HG02610 (cell line): ENCODE results near the gene ARHGAP24.
"Not testable (repeated sequence)": the region's sequence is repeated elsewhere in the genome, so short reads cannot be mapped to it uniquely, and the experiment has no call there.

Experiments
- ATAC-seq: cut with Tn5 transposase; IDR thresholded peaks from one replicate; pipeline ENCODE4 v1.9.1; 2021; ENCODE audit warnings: mild to moderate bottlenecking, moderate library complexity; ENCODE audit not compliant: unreplicated experiment

Gene ARHGAP24

DNA sequence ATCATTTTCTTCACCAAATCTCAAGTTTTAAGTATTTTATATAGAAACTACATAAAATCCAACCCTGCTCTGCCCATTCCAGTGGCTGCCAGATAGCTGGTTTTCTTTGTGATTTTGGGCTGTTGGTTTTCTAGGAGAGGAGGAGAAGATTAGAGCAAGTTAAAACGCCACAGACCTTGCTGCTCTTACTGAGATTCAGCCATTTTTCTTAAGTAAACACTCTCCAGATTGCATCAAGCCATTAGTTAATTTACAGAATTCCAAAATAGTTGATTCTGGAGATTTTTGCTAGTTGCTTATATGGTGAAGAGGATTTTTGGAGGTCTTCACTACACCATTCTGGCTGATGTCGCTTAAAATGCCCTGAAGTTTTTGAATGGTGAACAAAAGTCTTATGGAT is 518.7 kb downstream of the ARHGAP24 start:
- no peak for ATAC-seq

GRCh38 chr4:85994576-85994975 is 519.6 kb downstream of the ARHGAP24 start:
- no peak for ATAC-seq

DNA sequence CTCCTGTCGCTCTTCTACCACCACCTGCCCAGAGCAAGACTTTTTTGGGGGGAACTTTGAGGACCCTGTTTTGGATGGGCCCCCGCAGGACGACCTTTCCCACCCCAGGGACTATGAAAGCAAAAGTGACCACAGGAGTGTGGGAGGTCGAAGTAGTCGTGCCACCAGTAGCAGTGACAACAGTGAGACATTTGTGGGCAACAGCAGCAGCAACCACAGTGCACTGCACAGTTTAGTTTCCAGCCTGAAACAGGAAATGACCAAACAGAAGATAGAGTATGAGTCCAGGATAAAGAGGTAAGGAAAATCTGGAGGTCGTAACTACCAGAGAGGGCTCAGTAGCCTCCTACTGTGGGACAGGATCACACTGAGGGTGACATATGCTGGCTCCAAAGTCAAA is 520.4 kb downstream of the ARHGAP24 start:
- ATAC-seq: no peak

DNA sequence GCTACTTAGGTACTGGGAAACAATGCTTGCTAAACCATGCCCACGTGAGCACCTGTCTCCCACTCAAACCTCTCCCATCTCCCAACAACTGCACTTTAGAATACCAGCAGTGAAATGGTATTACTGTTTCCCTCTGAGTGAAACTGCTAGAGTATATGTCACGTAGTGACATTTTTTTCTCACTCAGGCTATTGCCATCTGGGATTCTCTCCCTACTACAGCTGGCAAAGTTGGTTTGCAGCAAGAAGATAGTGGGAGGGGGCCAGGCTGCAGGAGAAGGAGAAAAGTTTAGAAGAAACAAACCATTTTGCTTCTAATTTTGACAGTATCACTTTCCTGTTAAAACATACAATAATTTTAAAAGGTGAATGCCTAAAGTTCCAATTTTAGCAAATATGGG is 526.6 kb downstream of the ARHGAP24 start:
- ATAC-seq: no peak

DNA sequence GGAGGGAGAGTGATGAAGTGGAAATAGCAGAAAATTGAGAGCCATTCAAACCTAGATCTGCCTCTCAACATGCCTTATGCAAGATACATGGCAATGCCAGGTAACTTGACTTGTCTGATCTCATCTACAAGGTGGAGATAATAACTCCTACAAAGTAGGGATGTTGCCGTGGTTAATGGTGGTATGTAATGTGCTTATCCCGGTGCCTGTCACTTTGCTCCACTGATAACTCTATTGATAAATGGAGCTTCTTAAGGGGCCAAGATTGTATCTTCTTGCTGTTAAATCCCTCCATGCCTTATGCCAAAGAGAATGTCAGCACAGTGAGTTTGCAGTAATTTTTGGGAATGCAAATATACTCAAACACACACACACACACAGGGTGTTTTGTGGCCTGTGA is 529.1 kb downstream of the ARHGAP24 start:
- no peak for ATAC-seq

- ATAC-seq: no peak
Observed at GRCh38 chr4:86006057-86006456, 531.1 kb downstream of the ARHGAP24 start.

GRCh38 chr4:86007042-86007441 is 532.1 kb downstream of the ARHGAP24 start:
- no peak for ATAC-seq

- ATAC-seq: no peak
Observed at GRCh38 chr4:86011117-86011516, 536.2 kb downstream of the ARHGAP24 start.

GRCh38 chr4:86013621-86014020 is 538.7 kb downstream of the ARHGAP24 start:
- ATAC-seq: no peak

- peak; percentile 93 for ATAC-seq
Observed at GRCh38 chr4:86014599-86014998, 539.6 kb downstream of the ARHGAP24 start.

DNA sequence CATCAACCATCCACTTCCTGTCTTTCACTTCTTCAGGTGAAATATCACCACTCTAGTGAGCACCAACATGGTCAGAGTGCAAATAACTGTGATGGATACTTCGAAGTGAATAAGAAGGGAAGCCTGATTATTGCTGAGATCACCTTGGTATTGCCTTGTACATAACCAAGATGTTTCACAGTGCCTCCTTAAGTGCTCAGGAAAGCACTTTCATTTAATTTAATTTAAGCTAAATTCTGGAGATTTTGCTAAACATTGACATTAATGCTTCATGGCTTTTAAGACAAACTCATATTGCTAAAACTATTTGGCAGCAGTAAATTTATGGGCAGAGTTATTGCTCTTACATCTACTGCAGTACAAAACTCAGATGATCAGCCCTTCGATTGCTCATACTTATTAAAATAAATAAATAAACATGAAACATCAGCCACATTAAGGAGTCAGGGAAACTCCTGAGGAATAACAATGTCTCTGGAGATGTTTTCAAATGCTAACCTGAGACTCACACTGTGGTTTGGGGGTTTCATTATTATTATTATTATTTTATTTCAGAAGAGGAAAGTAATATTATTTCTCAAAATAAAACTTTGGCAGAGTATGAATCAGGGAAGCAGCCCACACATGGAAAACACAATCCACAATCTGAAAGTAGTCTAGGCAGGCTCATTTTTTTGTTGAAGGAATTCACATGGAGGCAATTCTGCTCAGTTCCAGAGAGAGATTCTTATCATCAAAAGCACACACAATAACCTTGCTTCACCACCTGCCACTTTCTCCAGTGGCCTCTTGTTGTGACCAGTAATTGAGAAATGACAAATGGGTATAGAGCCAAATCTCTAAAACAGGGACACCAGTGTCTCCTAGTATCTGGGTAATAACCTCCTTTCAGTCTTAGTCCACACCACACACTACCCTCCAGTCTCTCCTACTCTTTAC is 540.7 kb downstream of the ARHGAP24 start:
- peak; percentile 41 for ATAC-seq

GRCh38 chr4:86019362-86019761 is 544.4 kb downstream of the ARHGAP24 start:
- no peak for ATAC-seq

DNA sequence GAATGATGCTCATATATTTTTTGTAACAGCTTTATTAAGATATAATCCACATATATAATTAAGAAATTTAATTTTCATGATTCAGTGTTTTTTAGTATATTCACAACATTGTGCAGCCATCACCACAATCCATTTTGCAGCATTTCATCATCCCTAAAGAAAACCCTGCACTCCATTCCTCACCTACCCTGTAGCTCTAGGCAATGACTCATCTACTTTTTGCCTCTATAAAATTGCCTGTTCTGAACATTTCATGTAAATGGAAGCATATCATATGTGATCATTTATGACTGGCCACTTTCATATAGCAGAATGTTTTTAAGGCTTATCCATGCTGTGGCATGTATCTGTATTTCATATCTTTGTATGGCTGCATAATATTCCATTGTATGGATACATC is 545.0 kb downstream of the ARHGAP24 start:
- ATAC-seq: no peak

GRCh38 chr4:86021671-86022070 is 546.7 kb downstream of the ARHGAP24 start:
- not testable (repeated sequence) for ATAC-seq

GRCh38 chr4:86026720-86027119 is 551.8 kb downstream of the ARHGAP24 start:
- no peak for ATAC-seq

- no peak for ATAC-seq
Observed at GRCh38 chr4:86031927-86032326, 557.0 kb downstream of the ARHGAP24 start.

DNA sequence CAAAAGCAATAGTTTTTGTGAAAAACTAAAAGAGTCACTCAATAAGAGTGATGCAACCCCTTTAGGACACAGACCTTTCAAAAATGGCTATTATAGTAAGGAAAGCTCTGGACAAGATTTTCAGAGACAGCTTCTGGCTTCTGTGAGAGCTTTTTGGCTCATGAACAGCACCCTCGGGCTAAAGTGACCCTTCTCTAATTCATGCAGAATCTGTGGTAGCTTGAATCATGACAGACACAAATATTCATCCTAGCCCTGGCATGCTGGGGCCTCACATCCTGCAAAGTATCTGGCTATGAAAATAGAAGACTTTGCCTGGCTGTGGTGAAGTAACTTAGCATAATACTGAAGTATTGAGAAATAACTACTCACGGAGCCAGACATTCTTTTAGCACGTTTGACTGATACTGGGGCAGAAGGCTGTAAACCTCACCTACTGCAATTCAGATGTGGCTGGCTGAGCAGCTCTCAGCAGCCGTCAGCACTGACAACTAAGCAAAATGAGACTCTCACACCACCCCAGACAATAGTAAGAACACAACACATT is 557.6 kb downstream of the ARHGAP24 start:
- ATAC-seq: peak; percentile 38

DNA sequence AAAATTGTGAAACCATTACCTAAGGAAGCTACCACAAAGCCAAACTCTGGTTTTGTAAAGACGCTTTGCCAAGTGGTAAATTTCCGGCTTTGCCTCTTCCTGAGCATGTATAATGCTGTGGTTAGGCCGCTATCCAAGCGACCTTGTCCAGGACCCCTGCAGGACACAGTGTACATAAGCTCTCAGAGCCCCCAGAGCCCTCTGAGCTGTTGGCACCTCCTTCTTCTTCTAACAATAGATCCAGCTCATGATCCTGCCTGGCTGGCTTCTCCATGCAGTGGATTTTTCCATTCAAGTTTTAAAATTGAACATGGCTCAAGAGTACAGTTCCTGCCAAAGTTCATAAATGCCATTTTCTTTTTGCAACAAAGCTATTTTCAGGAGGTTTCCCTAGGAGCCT is 558.2 kb downstream of the ARHGAP24 start:
- ATAC-seq: no peak

DNA sequence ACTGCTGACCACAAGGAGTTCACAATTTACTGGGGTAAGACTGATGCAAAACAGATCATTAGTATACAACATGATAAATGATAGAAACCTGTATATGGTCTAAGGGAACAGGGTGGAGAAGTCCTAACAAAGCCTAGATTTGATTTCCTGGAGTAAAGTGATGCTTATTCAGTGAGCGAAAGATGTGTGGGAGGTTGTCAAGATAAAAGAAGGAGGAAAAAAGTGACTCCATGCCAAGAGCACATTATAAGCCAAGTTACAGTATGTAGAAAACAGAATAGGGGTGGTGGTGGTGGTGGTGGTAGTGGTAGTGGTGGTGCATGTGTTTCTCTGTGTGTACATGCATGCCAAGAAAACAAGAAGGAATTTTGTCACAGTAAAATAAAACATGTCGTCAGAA is 559.7 kb downstream of the ARHGAP24 start:
- ATAC-seq: no peak

GRCh38 chr4:86035688-86036087 is 560.7 kb downstream of the ARHGAP24 start:
- no peak for ATAC-seq

DNA sequence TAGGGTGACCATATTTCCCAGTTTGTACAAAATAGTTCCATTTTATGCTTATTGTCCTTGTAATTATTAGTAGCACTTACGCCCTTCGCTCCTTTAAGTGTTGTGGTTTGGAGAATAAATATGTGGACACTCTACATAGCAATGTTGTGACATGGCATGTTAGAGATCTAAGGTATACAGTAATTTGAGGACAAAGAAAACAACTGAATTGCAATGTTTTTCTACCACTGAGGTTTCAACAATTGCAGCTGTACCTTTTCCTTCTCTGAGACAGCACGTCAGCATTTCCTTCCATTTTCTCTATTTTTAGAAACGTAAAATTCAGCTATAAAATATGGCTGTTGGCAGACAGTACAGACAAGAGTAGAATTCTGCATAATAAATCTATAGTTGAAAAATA is 561.8 kb downstream of the ARHGAP24 start:
- no peak for ATAC-seq

- no peak for ATAC-seq
Observed at GRCh38 chr4:86038037-86038436, 563.1 kb downstream of the ARHGAP24 start.
